ENCODE measurements around the gene FTSJ3.
"Not testable (repeated sequence)": the region's sequence is repeated elsewhere in the genome, so short reads cannot be mapped to it uniquely, and the experiment has no call there.

FTSJ3 gene

DNA sequence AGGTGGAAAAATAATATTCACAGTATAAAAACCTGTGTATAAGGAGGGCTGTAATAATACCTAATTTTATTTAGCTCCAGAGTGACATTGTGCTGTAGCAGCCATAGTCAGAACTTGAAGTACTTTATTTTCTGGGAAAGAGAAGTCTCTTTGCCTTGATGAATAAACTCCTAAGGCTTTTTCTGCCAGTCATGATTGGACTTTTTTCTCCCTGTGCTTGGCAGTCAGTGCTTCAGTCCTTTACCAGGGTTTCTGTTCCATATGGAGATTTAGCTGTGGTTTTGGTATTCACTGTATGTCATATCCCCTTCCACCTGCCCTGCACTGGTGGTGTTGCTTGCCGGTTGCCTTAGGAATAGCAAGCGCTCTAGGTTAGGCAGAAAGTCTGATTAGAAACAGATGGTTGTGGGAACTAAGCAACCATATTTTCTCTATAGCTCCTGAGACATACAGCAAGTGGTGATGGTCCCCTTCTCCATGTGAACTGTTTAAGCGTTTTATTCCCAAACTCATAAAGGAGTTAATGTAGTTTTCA, 28.8 kb downstream of the FTSJ3 start:
- ATAC-seq: peak; percentile 92
- TF ChIP-seq RARB (CRISPR knock-in tag; IDR thresholded peaks at IDR 0.05) (no peak), ARNTL (CRISPR knock-in tag; IDR thresholded peaks at IDR 0.05; ENCODE audit: borderline replicate concordance, low read depth) (no peak), ZNF565 (CRISPR knock-in tag; conservative IDR thresholded peaks at IDR 0.05; ENCODE audit: low read depth) (no peak), CSDC2 (CRISPR knock-in tag; IDR thresholded peaks at IDR 0.05) (no peak), TOX (CRISPR knock-in tag; IDR thresholded peaks at IDR 0.05; ENCODE audit: borderline replicate concordance) (no peak), PPARA (CRISPR knock-in tag; IDR thresholded peaks at IDR 0.05; ENCODE audit: borderline replicate concordance) (no peak), OSR1 (CRISPR knock-in tag; IDR thresholded peaks at IDR 0.05) (no peak), ZC3H10 (CRISPR knock-in tag; IDR thresholded peaks at IDR 0.05) (no peak), ZNF8 (CRISPR knock-in tag; IDR thresholded peaks at IDR 0.05) (no peak), ZNF70 (CRISPR knock-in tag; IDR thresholded peaks at IDR 0.05) (no peak), ZFP3 (CRISPR knock-in tag; IDR thresholded peaks at IDR 0.05) (no peak), GLIS3 (CRISPR knock-in tag; IDR thresholded peaks at IDR 0.05) (no peak), ISL1 (CRISPR knock-in tag; IDR thresholded peaks at IDR 0.05) (no peak), BACH2 (CRISPR knock-in tag; IDR thresholded peaks at IDR 0.05; ENCODE audit: borderline replicate concordance) (no peak)
- TF ChIP-seq, protein P1, sequence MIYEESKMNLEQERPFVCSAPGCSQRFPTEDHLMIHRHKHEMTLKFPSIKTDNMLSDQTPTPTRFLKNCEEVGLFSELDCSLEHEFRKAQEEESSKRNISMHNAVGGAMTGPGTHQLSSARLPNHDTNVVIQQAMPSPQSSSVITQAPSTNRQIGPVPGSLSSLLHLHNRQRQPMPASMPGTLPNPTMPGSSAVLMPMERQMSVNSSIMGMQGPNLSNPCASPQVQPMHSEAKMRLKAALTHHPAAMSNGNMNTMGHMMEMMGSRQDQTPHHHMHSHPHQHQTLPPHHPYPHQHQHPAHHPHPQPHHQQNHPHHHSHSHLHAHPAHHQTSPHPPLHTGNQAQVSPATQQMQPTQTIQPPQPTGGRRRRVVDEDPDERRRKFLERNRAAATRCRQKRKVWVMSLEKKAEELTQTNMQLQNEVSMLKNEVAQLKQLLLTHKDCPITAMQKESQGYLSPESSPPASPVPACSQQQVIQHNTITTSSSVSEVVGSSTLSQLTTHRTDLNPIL (CRISPR knock-in tag; IDR thresholded peaks at IDR 0.05; ENCODE audit: low read depth): no peak
- TF ChIP-seq, protein P2, sequence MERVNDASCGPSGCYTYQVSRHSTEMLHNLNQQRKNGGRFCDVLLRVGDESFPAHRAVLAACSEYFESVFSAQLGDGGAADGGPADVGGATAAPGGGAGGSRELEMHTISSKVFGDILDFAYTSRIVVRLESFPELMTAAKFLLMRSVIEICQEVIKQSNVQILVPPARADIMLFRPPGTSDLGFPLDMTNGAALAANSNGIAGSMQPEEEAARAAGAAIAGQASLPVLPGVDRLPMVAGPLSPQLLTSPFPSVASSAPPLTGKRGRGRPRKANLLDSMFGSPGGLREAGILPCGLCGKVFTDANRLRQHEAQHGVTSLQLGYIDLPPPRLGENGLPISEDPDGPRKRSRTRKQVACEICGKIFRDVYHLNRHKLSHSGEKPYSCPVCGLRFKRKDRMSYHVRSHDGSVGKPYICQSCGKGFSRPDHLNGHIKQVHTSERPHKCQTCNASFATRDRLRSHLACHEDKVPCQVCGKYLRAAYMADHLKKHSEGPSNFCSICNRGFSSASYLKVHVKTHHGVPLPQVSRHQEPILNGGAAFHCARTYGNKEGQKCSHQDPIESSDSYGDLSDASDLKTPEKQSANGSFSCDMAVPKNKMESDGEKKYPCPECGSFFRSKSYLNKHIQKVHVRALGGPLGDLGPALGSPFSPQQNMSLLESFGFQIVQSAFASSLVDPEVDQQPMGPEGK (CRISPR knock-in tag; IDR thresholded peaks at IDR 0.05; ENCODE audit: borderline replicate concordance): no peak
- TF ChIP-seq, protein P3, sequence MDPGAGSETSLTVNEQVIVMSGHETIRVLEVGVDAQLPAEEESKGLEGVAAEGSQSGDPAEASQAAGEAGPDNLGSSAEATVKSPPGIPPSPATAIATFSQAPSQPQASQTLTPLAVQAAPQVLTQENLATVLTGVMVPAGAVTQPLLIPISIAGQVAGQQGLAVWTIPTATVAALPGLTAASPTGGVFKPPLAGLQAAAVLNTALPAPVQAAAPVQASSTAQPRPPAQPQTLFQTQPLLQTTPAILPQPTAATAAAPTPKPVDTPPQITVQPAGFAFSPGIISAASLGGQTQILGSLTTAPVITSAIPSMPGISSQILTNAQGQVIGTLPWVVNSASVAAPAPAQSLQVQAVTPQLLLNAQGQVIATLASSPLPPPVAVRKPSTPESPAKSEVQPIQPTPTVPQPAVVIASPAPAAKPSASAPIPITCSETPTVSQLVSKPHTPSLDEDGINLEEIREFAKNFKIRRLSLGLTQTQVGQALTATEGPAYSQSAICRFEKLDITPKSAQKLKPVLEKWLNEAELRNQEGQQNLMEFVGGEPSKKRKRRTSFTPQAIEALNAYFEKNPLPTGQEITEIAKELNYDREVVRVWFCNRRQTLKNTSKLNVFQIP (CRISPR knock-in tag; IDR thresholded peaks at IDR 0.05; ENCODE audit: borderline replicate concordance, low read depth): no peak
- TF ChIP-seq, protein P4, sequence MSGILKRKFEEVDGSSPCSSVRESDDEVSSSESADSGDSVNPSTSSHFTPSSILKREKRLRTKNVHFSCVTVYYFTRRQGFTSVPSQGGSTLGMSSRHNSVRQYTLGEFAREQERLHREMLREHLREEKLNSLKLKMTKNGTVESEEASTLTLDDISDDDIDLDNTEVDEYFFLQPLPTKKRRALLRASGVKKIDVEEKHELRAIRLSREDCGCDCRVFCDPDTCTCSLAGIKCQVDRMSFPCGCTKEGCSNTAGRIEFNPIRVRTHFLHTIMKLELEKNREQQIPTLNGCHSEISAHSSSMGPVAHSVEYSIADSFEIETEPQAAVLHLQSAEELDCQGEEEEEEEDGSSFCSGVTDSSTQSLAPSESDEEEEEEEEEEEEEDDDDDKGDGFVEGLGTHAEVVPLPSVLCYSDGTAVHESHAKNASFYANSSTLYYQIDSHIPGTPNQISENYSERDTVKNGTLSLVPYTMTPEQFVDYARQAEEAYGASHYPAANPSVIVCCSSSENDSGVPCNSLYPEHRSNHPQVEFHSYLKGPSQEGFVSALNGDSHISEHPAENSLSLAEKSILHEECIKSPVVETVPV (CRISPR knock-in tag; IDR thresholded peaks at IDR 0.05): no peak
- TF ChIP-seq, protein P5, sequence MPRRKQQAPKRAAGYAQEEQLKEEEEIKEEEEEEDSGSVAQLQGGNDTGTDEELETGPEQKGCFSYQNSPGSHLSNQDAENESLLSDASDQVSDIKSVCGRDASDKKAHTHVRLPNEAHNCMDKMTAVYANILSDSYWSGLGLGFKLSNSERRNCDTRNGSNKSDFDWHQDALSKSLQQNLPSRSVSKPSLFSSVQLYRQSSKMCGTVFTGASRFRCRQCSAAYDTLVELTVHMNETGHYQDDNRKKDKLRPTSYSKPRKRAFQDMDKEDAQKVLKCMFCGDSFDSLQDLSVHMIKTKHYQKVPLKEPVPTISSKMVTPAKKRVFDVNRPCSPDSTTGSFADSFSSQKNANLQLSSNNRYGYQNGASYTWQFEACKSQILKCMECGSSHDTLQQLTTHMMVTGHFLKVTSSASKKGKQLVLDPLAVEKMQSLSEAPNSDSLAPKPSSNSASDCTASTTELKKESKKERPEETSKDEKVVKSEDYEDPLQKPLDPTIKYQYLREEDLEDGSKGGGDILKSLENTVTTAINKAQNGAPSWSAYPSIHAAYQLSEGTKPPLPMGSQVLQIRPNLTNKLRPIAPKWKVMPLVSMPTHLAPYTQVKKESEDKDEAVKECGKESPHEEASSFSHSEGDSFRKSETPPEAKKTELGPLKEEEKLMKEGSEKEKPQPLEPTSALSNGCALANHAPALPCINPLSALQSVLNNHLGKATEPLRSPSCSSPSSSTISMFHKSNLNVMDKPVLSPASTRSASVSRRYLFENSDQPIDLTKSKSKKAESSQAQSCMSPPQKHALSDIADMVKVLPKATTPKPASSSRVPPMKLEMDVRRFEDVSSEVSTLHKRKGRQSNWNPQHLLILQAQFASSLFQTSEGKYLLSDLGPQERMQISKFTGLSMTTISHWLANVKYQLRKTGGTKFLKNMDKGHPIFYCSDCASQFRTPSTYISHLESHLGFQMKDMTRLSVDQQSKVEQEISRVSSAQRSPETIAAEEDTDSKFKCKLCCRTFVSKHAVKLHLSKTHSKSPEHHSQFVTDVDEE (CRISPR knock-in tag; IDR thresholded peaks at IDR 0.05): no peak

DNA sequence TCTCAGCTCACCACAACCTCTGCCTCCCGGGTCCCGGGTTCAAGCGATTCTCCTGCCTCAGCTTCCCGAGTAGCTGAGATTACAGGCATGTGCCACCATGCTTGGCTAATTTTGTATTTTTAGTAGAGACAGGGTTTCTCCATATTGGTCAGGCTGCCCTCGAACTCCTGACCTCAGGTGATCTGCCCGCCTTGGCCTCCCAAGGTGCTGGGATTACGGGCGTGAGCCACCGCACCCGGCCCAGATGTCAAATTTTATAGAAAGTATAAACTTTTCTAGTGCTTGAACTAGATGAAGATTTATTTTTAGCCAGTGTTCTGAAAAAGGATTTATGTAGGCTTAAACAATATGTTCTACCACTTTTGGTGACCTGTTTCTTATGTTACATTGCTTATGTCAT, 31.1 kb downstream of the FTSJ3 start:
- ATAC-seq: not testable (repeated sequence)

DNA sequence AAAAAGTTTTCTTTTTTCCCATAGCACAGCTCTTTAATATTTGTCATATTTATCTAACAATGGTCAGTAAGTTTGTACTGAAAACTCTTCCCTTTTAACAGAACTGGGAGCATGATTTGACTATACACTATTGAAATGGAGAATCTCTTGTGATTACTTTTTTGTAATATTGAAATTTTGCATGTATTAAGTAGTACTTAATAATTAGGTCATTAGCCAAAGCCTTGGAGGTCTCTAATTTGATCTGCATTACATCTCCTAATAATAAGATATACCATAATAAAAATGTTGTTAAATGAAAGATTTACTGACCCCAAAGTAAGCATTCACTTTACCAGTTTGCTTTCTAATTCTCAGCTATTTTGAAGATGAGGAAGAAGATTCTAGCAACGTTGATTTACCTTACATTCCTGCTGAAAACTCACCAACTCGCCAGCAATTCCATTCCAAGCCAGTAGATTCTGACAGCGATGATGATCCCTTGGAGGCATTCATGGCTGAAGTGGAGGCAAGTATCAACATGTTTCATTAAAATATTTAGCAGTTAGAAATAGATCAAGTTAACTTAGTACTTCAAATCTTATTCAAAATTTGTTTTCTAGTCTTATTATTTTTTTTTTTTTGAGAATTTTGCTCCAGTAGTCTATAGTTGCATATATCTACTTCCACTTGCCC, 35.3 kb downstream of the FTSJ3 start:
- no peak for TF ChIP-seq SNAI2 (CRISPR knock-in tag; IDR thresholded peaks at IDR 0.05)
- no peak for ATAC-seq

Measured in SK-N-SH treated with all-trans-retinoic acid at 6 μM for 48 hours (cell line).